Measurements from ENCODE around the gene TMUB2.
"Not testable (repeated sequence)": the region's sequence is repeated elsewhere in the genome, so short reads cannot be mapped to it uniquely, and the experiment has no call there.

The TMUB2 gene

DNA sequence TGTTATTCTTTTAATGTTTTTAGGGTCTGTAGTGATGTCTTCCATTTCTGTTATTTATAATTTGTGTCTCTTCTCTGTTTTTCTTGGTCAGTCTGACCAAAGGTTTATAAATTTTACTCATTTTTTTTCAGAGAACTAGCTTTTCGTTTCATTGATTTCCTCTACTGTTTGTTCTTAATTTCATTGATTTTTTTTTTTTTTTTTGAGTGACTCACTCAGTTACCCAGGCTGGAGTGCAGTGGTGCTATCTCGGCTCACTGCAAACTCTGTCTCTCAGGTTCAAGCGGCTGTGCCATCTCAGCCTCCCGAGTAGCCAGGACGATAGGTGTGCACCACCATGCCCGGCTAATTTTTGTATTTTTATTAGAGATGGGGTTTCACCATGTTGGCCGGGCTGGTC, 45.3 kb downstream of the TMUB2 start:
- H3K27ac ChIP-seq (ENCODE audit: low read depth in 2 of 2, low read length in 2 of 2): no peak overlapping the region

DNA sequence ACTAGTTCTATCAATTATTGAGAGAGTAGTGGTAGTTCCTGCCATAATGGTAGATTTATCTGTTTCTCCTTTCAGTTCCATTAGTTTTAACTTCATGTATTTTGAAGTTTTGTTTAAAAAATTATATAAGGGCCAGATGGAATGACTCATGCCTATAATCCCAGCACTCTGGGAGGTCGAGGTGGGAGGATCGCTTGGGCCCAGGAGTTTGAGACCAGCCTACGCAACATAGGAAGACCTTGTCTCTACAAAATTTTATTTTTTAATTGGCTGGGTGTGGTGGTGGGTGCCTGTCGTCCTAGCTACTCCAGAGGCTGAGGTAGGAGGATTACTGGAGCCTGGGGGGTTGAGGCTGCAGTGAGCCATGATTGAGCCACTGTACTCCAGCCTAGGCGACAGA, 46.8 kb downstream of the TMUB2 start:
- H3K9ac ChIP-seq (ENCODE audit: low read depth in 1 of 2, low read length in 2 of 2): no peak overlapping the region
- no peaks in the 10 kb centered on the region for H3K36me3 ChIP-seq (ENCODE audit: control insufficient read depth in 2 of 2, insufficient read depth in 2 of 2, low read length in 2 of 2)
- no peaks in the 10 kb centered on the region for H3K4me1 ChIP-seq (ENCODE audit: control insufficient read depth in 2 of 2, insufficient read depth in 2 of 2, low read length in 2 of 2)
- no peak overlapping the region for H3K4me3 ChIP-seq (ENCODE audit: low read length in 2 of 2)
- H3K27ac ChIP-seq (ENCODE audit: low read depth in 2 of 2, low read length in 2 of 2): no peak overlapping the region
- no peaks in the 10 kb centered on the region for H3K27me3 ChIP-seq (ENCODE audit: control insufficient read depth in 2 of 2, insufficient read depth in 2 of 2, low read length in 2 of 2)
- H3K9me3 ChIP-seq (ENCODE audit: control insufficient read depth in 2 of 2, low read length in 2 of 2): no peaks in the 10 kb centered on the region

More for the DNA sequence above, 45.3 kb downstream of the TMUB2 start:
- H3K4me1 ChIP-seq (ENCODE audit: control insufficient read depth in 2 of 2, insufficient read depth in 2 of 2, low read length in 2 of 2): no peaks in the 10 kb centered on the region
- no peaks in the 10 kb centered on the region for H3K36me3 ChIP-seq (ENCODE audit: control insufficient read depth in 2 of 2, insufficient read depth in 2 of 2, low read length in 2 of 2)
- no peaks in the 10 kb centered on the region for H3K27me3 ChIP-seq (ENCODE audit: control insufficient read depth in 2 of 2, insufficient read depth in 2 of 2, low read length in 2 of 2)
- no peak overlapping the region for H3K9ac ChIP-seq (ENCODE audit: low read depth in 1 of 2, low read length in 2 of 2)
- no peaks in the 10 kb centered on the region for H3K9me3 ChIP-seq (ENCODE audit: control insufficient read depth in 2 of 2, low read length in 2 of 2)
- H3K4me3 ChIP-seq (ENCODE audit: low read length in 2 of 2): no peak overlapping the region

DNA sequence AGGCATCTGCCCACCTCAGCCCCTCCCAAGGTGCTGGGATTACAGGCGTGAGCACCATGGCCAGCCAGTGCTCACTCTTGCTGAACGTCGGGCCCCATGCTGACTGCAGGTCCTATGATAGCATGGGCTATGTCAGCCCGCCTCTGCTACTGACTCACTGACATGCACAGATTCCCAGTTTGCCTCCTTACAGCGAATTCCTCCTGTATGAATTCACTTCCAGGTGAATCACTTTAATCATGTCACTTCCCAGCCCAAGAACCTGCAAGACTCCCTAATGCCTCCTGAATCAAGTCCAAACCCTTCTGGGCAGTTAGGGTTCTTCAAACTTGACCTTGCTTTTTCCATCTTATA, 48.8 kb downstream of the TMUB2 start:
- no peaks in the 10 kb centered on the region for H3K4me1 ChIP-seq (ENCODE audit: control insufficient read depth in 2 of 2, insufficient read depth in 2 of 2, low read length in 2 of 2)
- no peaks in the 10 kb centered on the region for H3K36me3 ChIP-seq (ENCODE audit: control insufficient read depth in 2 of 2, insufficient read depth in 2 of 2, low read length in 2 of 2)
- no peak overlapping the region for H3K27ac ChIP-seq (ENCODE audit: low read depth in 2 of 2, low read length in 2 of 2)
- H3K27me3 ChIP-seq (ENCODE audit: control insufficient read depth in 2 of 2, insufficient read depth in 2 of 2, low read length in 2 of 2): no peaks in the 10 kb centered on the region
- H3K9ac ChIP-seq (ENCODE audit: low read depth in 1 of 2, low read length in 2 of 2): no peak overlapping the region
- no peak overlapping the region for H3K4me3 ChIP-seq (ENCODE audit: low read length in 2 of 2)
- no peaks in the 10 kb centered on the region for H3K9me3 ChIP-seq (ENCODE audit: control insufficient read depth in 2 of 2, low read length in 2 of 2)

DNA sequence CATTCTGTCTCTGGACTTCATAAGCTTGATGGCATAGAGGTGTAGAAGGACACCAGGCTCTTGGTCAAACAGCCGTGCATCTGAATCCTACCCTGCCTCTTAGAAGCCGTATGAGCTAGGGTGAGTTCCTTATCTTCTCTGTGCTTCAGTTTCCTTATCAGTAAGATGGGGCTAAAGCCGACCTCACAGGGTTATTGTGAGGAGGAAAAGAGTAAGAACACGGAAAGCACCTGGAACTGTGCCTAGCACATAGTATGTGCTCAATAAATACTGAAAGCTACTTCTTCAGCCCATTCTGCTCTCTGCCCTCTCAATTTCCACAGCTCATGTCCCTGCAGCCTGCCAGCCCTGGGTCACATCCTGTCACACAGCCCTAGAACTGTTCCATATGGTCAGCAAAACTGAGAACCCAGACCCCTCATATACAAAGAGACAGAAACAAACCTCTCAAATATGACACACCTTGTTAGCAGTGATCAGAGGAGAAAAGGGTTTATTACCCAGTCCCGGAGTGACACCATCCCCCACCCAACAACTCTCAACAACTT, 49.7 kb downstream of the TMUB2 start:
- no peak overlapping the region for H3K9ac ChIP-seq (ENCODE audit: low read depth in 1 of 2, low read length in 2 of 2)
- H3K4me3 ChIP-seq (ENCODE audit: low read length in 2 of 2): no peak overlapping the region
- H3K27me3 ChIP-seq (ENCODE audit: control insufficient read depth in 2 of 2, insufficient read depth in 2 of 2, low read length in 2 of 2): no peaks in the 10 kb centered on the region
- no peak overlapping the region for H3K27ac ChIP-seq (ENCODE audit: low read depth in 2 of 2, low read length in 2 of 2)
- no peaks in the 10 kb centered on the region for H3K4me1 ChIP-seq (ENCODE audit: control insufficient read depth in 2 of 2, insufficient read depth in 2 of 2, low read length in 2 of 2)
- no peaks in the 10 kb centered on the region for H3K9me3 ChIP-seq (ENCODE audit: control insufficient read depth in 2 of 2, low read length in 2 of 2)
- no peaks in the 10 kb centered on the region for H3K36me3 ChIP-seq (ENCODE audit: control insufficient read depth in 2 of 2, insufficient read depth in 2 of 2, low read length in 2 of 2)

DNA sequence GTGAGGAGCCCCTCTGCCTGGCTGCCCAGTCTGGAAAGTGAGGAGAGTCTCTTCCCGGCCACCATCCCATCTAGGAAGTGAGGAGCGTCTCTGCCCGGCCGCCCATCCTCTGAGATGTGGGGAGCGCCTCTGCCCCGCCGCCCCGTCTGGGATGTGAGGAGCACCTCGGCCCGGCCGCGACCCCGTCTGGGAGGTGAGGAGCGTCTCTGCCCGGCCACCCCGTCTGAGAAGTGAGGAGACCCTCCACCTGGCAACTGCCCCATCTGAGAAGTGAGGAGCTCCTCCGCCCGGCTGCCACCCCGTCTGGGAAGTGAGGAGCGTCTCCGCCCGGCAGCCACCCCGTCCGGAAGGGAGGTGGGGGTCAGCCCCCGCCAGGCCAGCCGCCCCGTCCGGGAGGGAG, 51.1 kb downstream of the TMUB2 start:
- not testable (repeated sequence) for H3K4me1 ChIP-seq (ENCODE audit: control insufficient read depth in 2 of 2, insufficient read depth in 2 of 2, low read length in 2 of 2); H3K27me3 ChIP-seq (ENCODE audit: control insufficient read depth in 2 of 2, insufficient read depth in 2 of 2, low read length in 2 of 2); H3K9me3 ChIP-seq (ENCODE audit: control insufficient read depth in 2 of 2, low read length in 2 of 2); H3K36me3 ChIP-seq (ENCODE audit: control insufficient read depth in 2 of 2, insufficient read depth in 2 of 2, low read length in 2 of 2); H3K9ac ChIP-seq (ENCODE audit: low read depth in 1 of 2, low read length in 2 of 2); H3K27ac ChIP-seq (ENCODE audit: low read depth in 2 of 2, low read length in 2 of 2); H3K4me3 ChIP-seq (ENCODE audit: low read length in 2 of 2)

DNA sequence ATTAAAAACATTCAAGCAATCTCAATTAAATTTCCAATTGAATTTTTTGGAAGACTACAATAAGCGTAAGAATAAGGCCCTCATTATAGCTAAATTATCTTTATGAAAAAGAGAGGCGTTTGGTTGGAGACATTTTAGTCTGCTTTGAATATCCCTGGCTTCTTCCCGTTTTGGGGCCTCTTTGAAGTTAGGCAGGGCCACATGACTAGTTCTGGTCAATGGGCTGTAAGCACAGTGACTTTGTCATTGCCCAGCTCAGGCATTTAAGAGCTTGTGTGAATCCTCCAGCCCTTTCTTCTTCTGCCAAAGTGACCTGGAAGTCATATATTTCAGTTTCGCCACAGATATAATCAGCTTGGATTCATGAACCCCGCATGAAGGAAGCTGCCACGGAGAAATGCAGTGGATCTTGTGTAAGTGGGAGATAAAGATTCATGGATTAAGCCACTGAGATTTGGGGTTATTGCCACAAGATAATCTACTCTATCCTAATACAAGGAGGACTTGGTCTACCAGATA, 54.4 kb downstream of the TMUB2 start:
- Histone ChIP-seq H3K4me3 (ENCODE audit: low read length in 2 of 2) (no peak overlapping the region), H3K27ac (ENCODE audit: low read depth in 2 of 2, low read length in 2 of 2) (no peak overlapping the region), H3K36me3 (ENCODE audit: control insufficient read depth in 2 of 2, insufficient read depth in 2 of 2, low read length in 2 of 2) (no peaks in the 10 kb centered on the region), H3K27me3 (ENCODE audit: control insufficient read depth in 2 of 2, insufficient read depth in 2 of 2, low read length in 2 of 2) (no peaks in the 10 kb centered on the region), H3K9me3 (ENCODE audit: control insufficient read depth in 2 of 2, low read length in 2 of 2) (no peaks in the 10 kb centered on the region), H3K9ac (ENCODE audit: low read depth in 1 of 2, low read length in 2 of 2) (no peak overlapping the region), H3K4me1 (ENCODE audit: control insufficient read depth in 2 of 2, insufficient read depth in 2 of 2, low read length in 2 of 2) (peaks cover 7% of the 10 kb centered on the region in 2 donors)
